GM19324 (cell line): ENCODE measurements around the gene LNP1.
"Not testable (repeated sequence)": the region's sequence is repeated elsewhere in the genome, so short reads cannot be mapped to it uniquely, and the experiment has no call there.

Experiments
- ATAC-seq: cut with Tn5 transposase; IDR thresholded peaks from one replicate; pipeline ENCODE4 v1.9.1; 2021; ENCODE audit warnings: mild to moderate bottlenecking, moderate library complexity; ENCODE audit not compliant: unreplicated experiment, low FRiP score

The LNP1 gene, protein sequence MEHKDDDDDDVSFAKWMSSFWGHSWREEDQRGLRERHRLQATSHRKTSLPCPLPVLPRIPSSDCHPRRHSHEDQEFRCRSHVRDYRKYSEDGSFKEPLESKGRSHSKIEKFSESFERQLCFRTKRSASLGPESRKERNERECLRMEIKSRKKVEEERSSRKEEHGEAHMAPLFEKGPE

DNA sequence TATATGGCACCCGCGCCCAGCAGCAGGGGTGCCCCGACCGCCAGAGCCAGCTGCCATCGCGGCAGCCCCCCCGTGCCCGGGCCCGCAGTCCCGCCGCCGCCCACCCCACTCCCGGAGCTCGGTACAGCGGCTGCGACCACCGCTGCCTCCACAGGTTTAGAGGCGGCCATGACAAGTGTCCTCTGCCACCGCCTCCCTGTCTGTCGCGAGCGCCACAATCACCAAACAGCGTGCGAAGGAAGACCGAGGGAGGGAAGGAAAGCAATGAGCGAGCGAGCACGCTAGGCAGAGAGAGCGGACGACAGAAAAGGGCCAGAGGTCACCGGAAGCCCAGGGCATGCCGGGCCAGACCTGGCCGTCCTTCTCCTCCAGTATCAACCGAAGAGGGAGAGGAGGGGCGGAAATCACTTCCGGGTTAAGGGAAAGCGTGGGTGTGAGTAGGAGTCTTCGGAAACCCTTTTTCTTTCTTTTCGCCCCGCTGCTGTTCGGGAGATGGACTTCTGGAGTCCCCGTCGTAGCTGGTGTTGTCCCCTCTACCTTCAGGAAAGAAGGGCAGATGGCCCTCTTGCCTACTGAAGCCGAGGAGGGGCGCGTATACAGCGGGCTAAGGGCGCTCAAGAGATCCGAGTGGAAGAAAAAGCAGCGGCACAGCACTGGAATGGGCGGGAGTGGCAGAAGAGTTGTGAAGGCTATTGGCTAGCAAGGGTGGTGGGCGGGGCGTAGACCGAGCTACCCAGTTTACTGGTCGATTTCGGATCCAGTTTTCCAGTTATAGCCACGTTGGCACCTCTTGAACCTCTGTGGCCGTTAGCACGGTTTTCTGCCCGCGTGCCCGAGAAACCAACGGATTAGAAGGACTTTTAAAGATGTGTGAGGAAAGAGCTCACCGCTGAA lies at the start of gene LNP1, which contains the start of gene TOMM70:
Gene LNP1 (plus strand): TSS at position 760 of the 894 bp plus-strand sequence. CDS start 28,191 bp downstream, outside the sequence.
Gene TOMM70 (minus strand): TSS at position 310 of the 894 bp plus-strand sequence. CDS start 140 bp downstream, at position 170.
- peak; percentile 95 for ATAC-seq

DNA sequence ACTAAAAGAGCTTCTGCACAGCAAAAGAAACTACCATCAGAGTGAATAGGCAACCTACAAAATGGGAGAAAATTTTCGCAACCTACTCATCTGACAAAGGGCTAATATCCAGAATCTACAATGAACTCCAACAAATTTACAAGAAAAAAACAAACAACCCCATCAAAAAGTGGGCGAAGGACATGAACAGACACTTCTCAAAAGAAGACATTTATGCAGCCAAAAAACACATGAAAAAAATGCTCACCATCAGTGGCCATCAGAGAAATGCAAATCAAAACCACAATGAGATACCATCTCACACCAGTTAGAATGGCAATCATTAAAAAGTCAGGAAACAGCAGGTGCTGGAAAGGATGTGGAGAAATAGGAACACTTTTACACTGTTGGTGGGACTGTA lies 49.6 kb upstream of the LNP1 start:
- ATAC-seq = not testable (repeated sequence)

DNA sequence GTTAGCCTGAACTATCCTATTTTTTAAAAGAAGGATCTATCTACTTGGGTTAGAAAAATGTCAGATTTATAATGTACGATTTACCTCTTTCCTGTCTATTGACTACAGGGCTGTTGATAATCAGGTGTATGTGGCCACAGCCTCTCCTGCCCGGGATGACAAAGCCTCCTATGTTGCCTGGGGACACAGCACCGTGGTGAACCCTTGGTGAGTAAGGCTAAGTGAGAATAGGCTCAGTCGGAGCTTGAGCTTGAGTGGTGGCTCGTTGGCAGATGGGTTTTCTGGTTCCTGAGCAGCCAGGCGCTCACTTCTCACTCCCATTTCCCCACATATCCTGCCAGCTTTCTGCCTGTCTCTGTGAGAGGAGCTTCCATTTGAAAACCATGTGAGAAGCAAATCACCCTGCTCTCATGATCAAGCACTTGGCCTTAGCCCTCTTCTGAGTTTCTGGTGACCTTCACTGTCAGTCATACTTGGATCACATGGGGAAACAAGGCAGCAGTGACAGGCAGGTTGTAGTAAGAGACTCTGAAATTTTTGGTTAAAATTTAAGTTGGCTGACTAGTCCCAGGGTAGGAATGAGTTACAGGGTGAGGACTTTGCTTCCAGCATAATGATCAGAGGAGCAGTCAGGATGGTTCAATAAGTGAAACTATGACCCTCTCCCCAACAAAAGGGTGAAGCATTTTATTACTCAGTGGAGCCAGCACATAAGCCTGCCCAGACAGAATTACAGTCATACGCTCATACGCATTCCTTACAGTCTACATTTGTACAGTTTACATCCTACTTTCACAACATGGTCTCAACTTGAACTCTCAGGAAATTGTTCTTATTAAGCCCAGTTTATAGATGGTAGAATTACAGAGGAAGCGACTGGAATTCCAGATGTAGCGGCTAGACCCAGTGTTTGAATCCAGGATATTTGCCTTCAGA lies 48.8 kb upstream of the LNP1 start:
- ATAC-seq = no peak

DNA sequence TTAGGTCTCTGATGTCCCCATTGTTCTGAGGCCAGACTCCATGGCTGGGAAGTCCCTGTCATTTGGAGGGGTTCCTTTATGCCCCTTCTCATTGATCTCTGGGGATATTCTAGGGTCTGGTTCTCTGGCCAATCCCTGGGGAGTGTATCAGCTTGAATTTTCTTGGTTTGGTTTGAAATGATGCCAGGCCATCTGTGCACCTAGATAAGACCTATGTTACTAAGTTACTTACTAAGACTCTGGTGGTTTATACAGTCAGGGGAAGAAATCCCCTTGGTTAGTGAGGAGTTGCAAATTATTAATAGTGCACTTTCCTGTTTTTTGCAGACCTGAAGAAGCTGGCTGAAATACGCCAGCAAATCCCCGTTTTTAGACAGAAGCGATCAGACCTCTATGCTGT lies 46.5 kb upstream of the LNP1 start:
- no peak for ATAC-seq

DNA sequence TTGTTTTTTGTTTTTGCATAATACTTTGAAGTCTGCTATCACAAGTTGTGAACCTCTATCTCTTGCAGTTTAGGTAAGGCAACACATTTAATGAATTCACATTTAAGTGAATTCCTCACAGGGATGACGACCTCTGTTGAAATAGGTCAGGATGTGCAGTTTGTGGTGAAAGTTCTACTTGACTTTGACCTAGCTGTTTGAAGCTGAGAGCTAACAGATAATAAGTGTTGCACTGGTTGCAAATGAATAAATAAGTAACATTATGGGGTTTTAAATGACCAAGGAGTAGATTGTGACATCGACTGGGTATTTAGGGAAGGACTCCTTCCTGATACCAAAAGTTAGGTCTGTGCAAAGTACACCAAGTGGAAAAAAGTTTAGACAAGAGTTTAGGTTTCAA lies 42.9 kb upstream of the LNP1 start:
- ATAC-seq = no peak

DNA sequence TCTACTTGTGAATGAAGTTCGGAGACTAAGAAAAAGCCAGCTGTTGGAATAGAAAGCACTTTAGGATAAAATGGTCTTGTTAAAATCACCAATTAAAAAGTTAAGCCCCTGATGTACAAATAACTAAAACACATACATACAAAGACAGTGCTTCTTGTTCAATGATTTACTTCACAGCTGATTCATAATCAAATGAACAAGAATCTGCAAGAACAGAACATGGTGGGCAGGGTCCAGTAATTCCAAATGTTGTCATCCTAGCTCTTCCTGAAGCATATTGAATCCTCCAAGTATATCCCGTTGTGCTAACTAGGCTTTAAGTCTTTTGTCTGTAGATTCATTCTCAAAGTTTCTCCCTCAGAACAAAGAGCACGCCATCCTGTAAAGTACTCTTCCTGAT lies 42.3 kb upstream of the LNP1 start:
- no peak for ATAC-seq

DNA sequence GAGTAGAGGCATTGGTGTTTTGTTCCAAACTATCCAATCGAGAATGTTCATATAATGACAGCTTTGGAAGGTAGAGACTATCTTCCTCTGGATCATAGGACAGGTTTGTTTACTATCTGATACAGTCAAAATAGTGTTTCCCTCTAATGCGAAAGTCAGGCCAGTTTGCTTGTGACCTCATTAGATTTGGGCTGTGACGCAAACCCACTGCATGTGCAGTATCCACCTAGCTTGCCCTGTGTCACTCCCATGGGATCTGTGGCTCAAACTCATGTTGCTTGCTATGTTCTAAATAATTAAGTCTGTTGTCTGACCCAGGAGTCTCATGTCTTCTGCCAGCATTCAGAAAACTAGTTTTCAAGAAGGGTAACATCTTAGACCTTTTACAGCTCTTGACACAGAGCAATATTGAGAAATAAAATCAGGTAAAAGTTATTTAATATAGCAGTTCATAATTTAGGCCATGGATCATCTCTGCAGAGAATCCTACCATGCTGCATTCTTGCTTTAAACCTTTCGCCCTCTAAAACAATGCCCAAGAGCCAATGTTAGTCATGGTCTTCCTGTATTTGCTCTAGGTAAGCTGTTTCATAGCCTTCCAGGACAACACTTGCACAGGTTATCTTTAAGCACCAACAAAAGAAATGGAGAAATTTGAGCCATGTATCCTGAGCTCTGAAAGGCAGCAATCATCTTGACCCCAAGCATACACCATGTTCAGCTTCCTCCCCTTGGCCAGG lies 40.4 kb upstream of the LNP1 start:
- no peak for ATAC-seq

DNA sequence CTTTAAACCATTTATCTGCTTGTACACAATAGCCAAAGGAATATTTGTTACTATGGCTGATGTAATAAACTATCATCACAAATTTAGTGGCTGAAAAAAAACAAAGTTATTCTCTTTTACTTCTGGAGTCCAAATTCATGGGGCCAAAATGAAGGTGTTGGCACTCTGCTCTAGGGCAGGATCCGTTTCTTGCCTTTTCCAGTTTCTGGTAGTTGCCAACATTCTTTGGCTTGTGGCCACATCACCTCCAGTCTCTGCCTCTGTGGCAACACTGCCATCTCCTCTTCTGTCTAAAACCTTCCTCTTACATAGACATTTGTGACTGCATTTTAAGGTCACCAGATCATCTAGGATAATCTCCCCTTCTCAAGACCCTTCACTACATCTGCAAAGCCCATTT lies 39.4 kb upstream of the LNP1 start:
- no peak for ATAC-seq

DNA sequence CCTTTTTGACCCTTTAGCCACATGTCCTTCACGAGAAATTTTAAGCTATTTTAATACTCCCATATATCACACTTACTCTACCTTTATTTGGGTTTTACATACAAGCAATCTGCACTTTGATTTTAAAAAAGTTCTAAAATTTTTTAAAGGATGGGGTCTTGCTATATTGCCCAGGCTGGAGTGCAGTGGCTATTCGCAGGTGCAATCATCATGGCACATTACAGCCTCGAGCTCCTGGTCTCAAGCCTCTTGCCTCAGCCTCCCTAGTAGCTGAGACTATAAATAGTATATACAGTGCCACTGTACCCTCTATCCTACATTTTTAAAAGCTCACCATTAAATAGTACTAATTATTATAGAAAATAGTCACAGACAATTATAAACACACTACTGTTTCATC lies 36.9 kb upstream of the LNP1 start:
- ATAC-seq = no peak

DNA sequence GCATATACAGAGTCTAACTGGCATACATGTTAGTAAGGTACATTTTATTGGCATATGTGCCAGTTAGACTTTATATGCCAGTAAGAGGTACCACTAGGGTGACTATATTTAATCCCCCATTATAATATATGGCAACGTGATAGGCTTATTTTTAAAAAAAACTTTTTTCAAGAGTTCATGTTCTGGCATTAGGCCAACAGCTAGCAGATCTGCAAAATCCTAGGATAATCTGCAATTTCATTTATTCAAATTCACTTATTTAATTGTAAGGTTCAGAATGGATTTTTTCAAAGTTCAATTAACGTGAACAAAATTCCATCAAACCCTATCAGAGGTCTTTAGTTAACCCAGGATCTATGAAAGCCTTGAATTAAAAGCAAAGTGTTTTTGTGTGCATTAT lies 34.9 kb upstream of the LNP1 start:
- no peak for ATAC-seq

DNA sequence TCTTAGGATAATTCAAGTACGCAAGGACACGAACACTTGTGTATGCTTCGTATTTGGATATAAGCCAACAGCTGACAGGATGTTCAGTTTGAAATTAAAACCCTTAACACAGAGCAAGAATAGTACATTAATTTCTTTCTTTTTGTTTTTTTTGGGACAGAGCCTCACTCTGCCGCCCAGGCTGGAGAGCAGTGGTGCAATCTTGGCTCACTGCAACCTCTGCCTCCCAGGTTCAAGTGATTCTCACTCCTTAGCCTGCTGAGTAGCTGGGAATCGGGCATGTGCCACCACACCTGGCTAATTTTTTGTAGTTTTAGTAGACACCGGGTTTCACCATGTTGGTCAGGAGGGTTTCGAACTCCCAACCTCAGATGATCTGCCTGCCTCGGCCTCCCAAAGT lies 32.9 kb upstream of the LNP1 start:
- ATAC-seq = no peak

DNA sequence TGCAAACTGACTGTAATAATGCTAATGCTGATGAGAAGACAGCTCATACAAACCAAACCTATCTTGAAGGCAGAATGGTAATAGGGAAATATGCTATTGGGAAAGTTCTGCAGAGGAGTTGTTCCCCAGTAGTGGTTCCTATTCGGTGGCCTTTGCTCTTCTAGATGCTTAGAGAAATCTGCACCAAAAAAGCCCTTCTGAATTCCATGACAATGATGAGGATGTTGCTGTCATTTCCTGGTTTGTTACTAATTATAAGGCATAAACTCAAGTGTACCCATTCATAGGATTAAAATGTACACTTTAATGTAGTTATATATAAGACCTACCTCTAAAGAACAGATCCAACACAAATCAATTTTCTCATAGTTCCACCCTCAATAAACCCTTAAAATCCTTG lies 30.6 kb upstream of the LNP1 start:
- ATAC-seq = no peak

DNA sequence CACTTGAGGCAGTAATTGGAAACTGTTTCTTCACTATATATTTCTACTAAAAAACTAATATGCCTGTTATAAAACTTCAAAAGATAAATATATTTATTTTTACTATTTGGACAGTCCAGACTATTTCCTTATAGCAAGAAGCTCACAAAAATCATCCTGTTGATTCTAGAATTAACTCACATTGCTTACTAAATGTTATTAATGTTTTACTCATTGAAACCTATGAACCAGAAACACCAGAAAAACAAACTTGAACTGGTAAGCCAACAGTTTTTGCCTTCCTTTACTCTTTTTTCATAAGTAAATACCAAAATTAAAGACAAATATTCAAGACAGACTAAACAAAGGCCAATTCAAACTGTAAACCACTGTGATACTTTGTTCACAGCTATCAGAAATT lies 26.8 kb upstream of the LNP1 start:
- ATAC-seq = no peak

DNA sequence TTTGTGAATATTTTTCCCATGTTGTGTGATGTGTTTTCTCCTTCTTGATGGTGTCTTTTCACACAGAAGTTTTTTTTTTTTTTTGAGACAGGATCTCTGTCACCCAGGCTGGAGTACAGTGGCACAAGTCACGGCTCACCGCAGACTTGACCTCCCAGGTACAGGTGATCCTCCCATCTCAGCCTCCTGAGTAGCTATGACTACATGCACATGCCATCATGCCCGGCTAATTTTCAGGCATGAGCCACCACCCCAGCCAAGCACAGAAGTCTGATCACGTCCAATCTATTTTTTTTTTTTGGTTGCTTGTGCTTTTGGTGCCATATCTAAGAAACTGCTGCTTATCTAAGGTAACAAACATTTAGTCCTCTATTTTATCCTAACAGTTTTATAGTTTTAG lies 25.0 kb upstream of the LNP1 start:
- ATAC-seq = no peak

DNA sequence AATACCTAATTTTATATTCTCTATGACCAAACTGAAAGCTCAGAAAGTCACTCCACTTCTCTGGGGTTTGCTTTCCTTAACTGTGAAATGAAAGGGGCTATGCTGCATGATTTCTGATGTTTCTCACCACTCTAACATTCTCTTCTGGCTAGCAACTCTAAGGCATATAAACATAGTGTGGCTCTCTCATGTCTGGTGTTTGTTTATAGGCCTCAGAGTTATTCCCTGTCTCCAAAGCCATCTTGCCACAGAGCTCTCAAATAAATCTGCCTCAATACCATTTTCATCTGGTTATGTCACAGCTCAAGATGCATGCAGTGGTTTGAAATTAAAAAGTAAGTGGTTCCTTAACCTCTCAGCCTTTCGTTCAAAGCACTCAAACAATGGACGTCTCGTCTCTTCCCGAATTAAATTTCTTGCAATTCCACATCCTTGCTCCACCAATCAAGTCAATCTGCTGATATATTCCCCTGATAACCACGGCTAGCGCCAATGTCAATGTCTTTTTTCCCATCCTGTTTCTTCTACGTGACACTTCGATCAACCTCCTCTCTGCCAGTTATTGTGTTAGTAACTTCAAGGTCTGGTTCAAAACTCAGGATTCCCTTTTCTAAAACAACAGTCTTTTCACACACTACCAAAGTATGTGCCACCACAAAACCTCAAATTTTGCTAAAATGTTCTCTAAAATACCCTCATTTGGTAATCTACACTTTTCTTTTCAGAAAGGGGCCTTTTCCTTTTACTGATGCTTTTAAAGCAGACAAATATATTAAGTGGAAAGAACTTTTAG lies 16.4 kb upstream of the LNP1 start:
- ATAC-seq = no peak

DNA sequence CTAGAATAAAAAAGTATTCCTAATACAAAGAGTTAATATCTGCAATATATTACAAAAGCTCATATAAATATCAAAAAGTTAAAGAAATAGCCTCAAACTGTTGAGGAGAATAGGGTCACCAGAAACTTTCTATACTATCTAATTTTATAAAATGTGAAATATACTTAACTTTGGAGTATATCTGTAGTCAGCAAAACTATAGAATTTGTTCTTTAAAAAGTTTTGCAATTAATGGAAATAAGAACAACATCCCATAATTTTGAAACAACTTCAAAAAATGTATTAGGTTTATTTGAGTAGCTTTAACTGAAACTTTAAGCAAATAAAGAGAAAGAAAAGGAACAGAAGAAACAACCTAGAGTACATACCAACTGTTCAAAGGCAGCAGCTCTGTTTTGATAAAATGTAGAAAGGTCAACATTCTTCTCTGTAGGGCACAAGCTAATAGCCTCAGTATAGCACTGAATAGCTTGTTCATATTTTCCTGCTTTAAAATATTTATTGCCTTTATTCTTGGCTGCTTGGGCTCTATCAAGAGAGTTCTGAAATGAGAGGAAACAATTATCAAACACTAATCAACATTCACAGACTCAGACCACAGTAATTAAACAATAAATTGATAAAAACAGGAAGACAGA lies 14.8 kb upstream of the LNP1 start:
- ATAC-seq = no peak

DNA sequence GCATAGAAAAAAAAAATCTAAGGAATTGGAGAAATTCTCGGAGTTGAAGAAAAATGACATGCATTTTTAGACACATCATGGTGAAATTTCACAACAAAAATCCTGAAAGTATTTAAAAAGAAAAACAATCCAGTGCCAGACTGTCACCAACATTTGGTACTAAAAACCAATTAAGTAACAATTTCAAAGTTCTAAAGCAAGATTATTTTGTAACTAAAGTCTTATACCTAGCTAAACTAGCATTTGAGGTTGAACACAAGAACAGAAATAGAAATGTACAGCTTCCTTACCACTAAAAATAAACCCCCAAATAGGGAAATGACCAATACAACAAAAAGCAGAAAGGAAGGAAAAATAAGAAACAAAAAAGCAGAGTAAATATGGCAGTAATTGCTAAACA lies 12.3 kb upstream of the LNP1 start:
- no peak for ATAC-seq

DNA sequence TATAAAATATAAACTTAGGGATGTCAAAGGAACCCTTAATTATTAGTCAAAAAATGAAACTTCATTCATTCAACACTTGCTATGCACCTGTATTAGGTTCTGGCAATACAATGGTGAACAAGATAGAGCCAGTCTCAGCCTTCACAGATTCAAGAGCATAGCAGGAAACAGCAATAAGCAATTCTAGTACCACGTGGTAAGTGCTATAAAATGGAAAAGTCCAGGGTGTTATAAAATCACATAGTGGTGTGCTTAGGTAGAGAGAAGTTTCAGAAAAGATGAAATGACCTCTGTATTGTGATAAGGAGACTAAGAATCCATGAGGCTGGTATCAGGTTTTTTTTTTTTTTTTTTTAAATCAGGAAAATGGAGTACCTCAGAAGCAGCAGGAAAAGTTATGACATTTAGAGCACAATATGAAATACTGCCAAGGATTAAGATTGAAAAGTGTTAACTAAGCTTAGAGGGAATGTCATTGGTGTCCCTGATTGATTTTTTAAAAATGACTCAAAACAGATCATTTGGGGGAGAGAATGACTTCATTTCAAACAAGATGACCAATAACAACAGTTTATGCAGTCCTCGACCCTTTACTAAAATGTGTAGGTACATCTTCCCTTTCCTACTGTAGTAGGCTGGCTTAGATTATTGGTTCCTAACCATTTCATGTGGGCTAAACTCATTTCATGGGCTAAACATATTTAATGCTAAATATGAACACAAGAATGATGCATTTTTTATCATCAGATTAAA lies 5.5 kb upstream of the LNP1 start:
- no peak for ATAC-seq
